Left cardiac atrium (tissue), 4 donors: ENCODE data around the gene RAB4B. TPM values are rescaled to one million over a fixed set of nuclear protein-coding genes. Genes with fewer than 3 reads are reported as not detected.
"Not testable (repeated sequence)": the region's sequence is repeated elsewhere in the genome, so short reads cannot be mapped to it uniquely, and the experiment has no call there.

Experiments used
- ATAC-seq, 2 donors: fragments of 200-7000 bp; cut with Tn5 transposase; one replicate each; pipeline ENCODE4 v1.9.1; 2020; ENCODE audit warnings: mild to moderate bottlenecking in 2 of 2, moderate library complexity in 2 of 2
- DNase-seq: peaks from one replicate; pipeline ENCODE4 v3.0.0-alpha.2; 2020
- intact Hi-C, 2 donors: fragments of 100-400 bp; cut with DNase I; formaldehyde crosslinking; loops; one replicate each; pipeline versions ENCODE4 v1.14.1 to v1.15.1; 2022 to 2023
- total RNA-seq, 2 donors: library from RNA; stranded (reverse); fragmentation: NEBNext Ultra II Directional; extraction: Animal tissue kit (Norgen Biotek cat#: 25700); gene quantifications; one replicate each; pipeline ENCODE4 v1.2.1, GENCODE V29; 2021
- donor health status: DM: no; HTN: yes; CAD: no.
- donor health status: DM: no; HTN: yes; CAD: no; lungs with severe emphysema.
- donor health status: DM: yes; HTN: yes; CAD: no.
- donor health status: Dilated cardiomyopathy.

Gene RAB4B
- total RNA-seq, 2 donors from 2014 or later = 15.9 to 17.5 TPM

DNA sequence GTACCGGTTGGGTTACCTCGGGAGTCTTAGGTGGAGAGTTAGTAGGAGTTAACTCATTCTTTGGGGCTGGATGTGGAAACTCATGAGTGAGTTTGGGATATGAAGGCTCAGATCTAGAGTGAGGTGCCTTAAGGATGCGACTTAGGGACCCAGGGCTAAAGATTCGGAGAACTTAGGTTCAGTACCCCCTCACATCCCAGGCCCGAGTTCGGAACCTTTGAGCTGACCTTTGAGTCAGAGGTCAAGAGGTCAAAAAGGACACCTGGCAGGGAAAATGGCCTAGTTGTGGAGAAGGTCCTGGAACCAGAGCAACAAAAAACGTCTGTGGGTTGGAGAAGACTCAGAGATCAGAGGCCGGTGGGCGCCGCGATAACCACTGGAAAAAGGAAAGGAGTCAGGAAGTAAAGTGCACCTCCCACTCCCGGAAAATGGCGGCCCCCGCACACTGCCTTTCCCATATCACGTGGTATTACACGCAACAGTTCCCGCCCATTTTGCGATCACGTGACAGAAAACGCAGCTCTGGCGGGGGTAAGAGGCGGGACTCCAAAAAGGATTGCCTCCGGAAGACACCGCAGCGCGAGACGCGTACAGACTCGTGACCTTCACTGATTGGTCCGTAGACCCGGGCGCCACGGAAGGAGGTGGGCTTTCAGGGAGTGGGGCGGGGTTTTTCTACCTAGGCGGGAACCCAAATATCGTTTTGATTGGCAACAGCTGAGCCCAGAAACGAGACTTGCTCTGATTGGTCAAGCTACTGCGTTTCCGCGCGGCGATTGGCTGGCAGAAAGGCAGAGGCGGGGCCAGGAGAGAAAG is 27.8 kb upstream of the RAB4B start, which contains the start of gene ACTMAP:
ACTMAP (minus strand) TSS at position 420 of the 816 bp plus-strand sequence. CDS start 674 bp downstream, outside the sequence.
- DNase-seq = peak; percentile 100
- intact Hi-C loops = loop anchor here in 1 of 2 donors (5.0 kb wide), 1 partner anchor 33 kb away; the partner anchor contains the start of genes COQ8B and ITPKC
- peak; percentile 97 for ATAC-seq

DNA sequence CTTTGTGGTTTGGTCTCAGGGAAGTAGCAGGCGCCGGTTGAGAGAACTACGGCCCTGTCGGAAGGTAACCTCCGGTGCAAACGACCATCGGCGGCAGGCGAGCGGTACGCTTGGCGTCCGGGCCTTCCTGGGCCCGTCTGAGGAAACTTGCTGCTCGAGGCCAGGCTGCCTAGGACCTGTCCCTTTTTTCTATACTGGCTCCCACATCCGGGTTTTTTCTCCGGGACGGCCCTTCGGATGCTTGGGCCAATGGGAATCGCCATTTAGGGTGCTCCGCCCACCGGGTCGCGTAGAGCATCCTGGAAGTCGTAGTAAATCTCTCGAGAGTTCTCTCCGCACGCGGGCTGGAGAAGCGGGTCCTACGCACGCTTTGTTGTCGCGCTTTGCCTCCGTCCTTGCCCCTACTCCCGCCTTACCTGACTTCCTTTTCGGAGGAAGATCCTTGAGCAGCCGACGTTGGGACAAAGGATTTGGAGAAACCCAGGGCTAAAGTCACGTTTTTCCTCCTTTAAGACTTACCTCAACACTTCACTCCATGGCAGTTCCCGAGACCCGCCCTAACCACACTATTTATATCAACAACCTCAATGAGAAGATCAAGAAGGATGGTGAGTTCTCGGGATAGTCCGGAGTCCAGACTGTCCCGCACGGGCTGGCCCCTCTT is 27.0 kb upstream of the RAB4B start, which contains the start of gene SNRPA:
SNRPA (plus strand) TSS at position 330 of the 664 bp plus-strand sequence; CDS start at position 536, 206 bp downstream.
- intact Hi-C loops = loop anchor here in 1 of 2 donors (5.0 kb wide), 1 partner anchor 34 kb away; the partner anchor contains the start of genes COQ8B and ITPKC

DNA sequence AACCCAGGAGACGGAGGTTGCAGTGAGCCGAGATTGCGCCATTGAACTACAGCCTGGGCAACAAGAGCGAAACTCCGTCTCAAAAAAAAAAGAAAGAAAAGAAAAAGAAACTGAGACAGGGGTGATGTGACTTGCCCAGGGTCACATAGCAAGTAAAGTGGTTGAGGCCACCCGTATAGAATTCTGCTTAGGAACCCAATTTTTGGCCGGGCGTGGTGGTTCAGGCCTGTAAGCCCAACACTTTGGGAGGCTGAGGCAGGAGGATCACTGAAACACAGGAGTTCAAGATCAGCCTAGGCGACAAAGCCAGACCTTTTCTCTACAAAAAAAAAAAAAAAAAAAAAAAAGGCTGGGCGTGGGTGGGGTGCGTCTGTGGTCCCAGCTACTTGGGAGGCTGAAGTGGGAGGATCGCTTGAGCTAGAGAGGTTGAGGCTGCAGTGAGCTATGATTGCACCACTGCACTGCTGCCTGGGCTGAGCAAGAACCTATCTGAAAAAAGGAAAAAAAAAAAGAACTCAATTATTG is 25.7 kb upstream of the RAB4B start:
- DNase-seq = no peak
- intact Hi-C loops = loop anchor here in 1 of 2 donors (5.0 kb wide), 1 partner anchor 35 kb away; the partner anchor contains the start of genes COQ8B and ITPKC
- no peak for ATAC-seq

More for the DNA sequence above, 27.0 kb upstream of the RAB4B start, which contains the start of gene SNRPA:
- DNase-seq (peak; percentile 98), ATAC-seq (peak; percentile 83 to 91)

DNA sequence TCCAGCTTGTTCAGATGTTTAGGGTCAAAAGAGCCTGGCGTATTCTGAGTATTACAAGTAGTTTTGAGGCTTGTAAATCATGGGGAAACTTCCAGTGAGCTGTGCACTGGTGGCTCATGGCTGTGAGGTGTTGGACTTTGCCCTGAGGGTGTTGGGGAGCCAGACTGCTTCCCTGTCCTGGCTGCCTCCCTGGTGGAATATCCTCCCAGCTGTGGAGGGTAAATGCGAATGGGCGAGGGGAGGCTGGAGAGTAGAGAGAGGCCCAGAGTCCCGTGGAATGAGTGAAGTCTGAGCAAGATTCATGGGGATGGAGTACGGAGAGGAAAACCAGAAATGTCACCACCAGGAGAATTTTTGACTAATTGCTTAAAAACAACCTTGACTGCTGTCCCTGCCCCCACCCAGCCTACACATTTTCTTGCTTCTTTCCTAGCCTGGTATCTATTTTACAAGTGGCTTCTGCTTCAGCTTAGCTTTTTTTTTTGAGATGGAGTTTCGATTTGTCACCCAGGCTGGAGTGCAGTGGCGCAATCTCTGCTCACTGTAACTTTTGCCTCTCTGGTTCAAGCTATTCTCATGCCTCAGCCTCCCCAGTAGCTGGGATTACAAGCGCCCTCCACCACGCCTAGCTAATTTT is 23.3 kb upstream of the RAB4B start:
- no peak for DNase-seq
- no peak for ATAC-seq

DNA sequence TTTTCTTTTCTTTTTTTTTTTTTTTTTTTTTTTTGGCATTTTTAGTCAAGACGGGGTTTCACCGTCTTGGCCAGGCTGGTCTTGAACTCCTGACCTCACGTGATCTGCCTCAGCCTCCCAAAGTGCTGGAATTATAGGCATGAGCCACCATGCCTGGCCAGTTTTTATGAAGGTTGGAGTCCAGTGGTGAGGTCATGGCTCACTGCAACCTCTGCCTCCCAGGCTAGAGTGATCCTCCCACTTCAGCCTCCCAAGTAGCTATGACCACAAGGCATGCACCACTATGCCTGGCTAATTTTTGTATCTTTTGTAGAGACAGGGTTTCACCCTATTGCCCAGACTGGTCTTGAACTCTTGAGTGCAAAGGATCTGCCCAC is 22.8 kb upstream of the RAB4B start:
- DNase-seq (no peak), ATAC-seq (no peak)
- intact Hi-C loops = no loop called here

More for the DNA sequence above, 23.3 kb upstream of the RAB4B start:
- intact Hi-C loops = loop anchor here in 1 of 2 donors (5.0 kb wide), 1 partner anchor 37 kb away; the partner anchor contains the start of genes COQ8B and ITPKC

DNA sequence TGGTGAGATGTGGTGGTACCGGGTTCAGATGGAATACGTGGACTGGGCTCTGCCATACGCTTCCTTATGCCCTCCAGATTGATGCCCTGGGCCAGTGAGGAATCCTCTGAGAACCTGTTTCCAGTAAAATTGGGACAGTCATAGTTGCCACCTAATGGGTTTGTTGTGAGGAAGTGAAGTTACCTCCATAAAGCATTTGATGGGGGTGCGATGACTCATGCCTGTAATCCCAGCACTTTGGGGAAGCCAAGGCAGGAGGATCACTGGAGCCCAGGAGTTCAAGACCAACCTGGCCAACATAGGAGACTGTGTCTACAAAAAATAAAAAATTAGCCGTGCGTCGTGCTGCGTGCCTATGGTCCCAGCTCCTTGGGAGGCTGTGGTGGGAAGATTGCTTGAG is 22.3 kb upstream of the RAB4B start:
- ATAC-seq (no peak), DNase-seq (no peak)
- intact Hi-C loops = no loop called here

DNA sequence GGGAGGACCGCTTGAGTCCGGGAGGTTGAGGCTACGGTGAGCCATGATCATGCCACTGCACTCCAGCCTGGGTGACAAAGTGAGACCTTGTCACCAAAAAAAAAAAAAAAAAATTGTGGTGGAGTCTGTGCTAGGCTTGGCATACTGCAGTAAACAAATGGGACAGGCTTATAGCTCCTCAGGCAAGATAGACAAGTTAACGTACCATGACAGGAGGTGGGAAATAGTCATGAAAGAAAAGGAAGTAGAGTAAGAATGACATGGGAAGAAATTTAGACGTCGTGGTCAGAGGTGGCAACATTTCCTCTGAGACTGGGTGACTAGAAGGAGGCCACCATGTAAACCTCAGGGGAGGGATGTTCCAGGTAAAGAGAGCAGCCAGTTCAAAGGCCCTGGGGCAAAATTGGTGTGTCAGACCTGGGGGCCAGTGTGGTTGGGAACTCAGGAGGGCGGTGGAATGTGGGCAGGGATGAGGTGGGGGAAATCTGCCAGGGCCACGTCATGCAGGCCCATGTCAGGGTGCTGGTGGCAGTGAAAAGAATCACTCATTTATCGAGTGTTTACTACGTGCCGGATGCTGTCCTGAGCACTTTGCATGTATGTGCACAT is 21.4 kb upstream of the RAB4B start:
- intact Hi-C loops = no loop called here
- no peak for ATAC-seq
- DNase-seq = no peak

DNA sequence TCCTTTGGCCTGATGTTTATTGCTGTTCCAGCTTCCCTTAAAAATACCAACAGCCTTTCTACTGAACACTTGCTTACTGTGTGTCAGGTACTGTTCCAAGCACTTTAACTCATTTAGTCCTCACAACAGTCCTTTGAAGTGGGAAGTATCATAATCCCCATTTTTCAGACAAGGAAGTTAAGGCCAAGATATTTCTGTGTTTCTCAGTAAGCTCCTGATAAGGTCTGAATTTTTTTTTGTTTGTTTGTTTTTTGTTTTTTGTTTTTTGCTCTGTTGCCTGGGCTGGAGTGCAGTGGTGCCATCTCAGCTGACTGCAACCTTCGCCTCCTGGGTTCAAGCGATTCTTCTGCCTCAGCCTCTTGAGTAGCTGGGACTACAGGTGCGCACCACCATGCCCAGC is 19.6 kb upstream of the RAB4B start:
- no peak for ATAC-seq
- no peak for DNase-seq
- intact Hi-C loops = no loop called here

DNA sequence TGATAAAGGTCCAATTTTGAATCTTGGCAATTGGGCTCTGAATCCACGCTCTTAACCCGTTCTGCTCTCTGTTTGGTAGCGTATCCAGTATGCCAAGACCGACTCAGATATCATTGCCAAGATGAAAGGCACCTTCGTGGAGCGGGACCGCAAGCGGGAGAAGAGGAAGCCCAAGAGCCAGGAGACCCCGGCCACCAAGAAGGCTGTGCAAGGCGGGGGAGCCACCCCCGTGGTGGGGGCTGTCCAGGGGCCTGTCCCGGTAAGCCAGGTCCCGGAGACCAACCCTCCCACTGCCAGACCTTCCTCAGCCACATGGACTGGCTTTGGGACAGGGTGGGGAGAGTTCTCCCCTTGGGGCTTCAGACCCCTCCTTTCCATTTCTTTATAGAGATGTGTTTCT is 18.7 kb upstream of the RAB4B start:
- intact Hi-C loops = no loop called here

DNA sequence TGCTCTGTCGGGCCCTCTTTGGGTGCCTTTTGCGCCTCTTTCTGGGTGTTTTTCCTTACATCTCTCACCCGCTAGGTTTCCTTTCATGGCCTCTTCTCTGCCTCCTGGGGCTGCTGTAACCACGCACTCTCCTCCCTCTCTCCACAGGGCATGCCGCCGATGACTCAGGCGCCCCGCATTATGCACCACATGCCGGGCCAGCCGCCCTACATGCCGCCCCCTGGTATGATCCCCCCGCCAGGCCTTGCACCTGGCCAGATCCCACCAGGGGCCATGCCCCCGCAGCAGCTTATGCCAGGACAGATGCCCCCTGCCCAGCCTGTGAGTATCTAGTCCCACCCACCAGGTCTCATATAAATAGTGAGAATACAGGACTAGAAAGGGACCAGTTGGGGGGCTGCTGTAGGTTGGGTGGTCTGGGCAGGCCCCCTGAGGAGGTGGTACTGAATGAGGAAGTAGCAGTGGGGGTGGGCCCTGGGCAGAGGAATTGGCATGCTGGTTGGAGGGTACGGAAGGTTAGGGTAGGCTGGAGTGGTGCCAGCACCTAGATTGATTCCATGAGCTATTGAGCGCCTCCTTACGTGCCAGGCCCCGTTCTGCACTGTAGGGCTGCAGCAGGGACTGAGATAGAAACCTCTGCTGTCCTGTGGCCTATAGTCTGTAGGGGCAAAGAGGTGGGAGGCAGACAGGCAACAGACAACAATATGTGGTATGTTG is 15.1 kb upstream of the RAB4B start:
- intact Hi-C loops = no loop called here
- DNase-seq (no peak), ATAC-seq (no peak)

More for the DNA sequence above, 18.7 kb upstream of the RAB4B start:
- no peak for DNase-seq
- no peak for ATAC-seq

DNA sequence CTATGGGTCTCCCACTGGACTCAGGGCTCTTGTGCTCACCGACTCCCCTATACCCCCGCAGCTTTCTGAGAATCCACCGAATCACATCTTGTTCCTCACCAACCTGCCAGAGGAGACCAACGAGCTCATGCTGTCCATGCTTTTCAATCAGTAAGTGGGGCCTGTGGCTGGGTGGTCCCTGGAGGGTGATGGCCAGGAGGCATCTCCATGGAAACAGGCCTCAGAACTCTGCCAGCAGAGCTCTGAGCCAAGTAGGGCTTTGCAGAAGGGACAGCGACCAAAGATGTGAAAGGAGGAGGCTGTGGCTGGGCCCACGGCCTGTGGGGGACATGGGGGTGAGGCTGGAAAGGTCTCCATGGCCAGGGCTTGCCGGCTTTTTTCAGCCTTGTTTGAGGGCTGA is 14.5 kb upstream of the RAB4B start:
- no peak for DNase-seq

DNA sequence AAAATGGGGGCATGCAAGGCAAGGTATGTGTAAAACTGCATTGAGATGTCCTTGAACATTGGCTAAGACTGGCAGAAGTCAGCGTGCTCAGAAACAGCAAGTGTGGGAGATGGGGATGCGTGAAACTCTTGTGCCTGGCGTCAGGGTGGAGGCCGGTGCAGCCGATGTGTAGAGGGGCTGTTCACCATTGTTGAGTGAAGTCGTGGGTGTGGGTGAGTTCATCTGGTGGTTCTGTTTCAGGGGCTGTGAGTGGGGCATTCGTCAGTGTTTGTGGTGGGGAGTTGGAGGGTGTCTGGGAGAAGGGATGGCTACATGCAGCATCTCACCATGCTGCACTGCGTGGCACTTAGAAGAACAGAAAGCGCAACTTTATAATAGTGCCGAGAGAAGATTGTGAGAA is 14.1 kb upstream of the RAB4B start:
- no peak for ATAC-seq
- no peak for DNase-seq
- intact Hi-C loops = no loop called here

More for the DNA sequence above, 14.5 kb upstream of the RAB4B start:
- intact Hi-C loops = no loop called here
- no peak for ATAC-seq

DNA sequence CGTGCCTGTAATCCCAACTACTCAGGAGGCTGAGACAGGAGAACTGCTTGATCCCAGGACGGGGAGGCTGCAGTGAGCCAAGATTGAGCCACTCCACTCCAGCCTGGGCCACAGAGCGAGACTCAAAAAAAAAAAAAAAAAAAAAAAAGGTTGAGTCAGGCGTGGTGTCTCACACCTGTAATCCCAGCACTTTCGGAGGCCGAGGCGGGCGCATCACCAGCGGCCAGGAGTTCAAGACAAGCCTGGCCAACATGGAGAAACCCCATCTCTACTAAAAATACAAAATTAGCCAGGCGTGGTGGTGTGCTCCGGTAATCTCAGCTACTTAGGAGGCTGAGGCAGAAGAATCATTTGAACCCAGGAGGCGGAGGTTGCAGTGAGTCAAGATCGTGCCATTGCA is 11.7 kb upstream of the RAB4B start:
- ATAC-seq, intact Hi-C loops, DNase-seq: not testable (repeated sequence)

DNA sequence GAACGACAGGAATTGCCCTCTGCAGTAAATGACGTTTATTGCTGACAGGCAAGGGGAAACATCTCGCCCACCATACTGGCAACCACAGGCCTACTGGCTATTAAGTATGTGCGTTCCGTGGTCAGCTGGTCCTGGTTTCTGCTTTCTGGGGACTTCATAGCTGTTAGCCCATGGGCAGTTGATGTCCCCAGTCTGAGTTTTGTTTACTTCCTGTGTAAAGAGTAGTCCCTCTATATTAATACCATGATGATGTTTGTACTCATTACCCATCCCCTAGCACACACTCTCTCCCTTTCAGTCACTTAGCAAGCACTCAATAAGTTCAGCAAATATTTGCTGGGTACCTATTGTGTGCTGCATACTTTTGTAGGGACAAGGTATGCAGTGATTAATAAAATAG is 9.2 kb upstream of the RAB4B start:
- DNase-seq (no peak), ATAC-seq (no peak)
- intact Hi-C loops = no loop called here

DNA sequence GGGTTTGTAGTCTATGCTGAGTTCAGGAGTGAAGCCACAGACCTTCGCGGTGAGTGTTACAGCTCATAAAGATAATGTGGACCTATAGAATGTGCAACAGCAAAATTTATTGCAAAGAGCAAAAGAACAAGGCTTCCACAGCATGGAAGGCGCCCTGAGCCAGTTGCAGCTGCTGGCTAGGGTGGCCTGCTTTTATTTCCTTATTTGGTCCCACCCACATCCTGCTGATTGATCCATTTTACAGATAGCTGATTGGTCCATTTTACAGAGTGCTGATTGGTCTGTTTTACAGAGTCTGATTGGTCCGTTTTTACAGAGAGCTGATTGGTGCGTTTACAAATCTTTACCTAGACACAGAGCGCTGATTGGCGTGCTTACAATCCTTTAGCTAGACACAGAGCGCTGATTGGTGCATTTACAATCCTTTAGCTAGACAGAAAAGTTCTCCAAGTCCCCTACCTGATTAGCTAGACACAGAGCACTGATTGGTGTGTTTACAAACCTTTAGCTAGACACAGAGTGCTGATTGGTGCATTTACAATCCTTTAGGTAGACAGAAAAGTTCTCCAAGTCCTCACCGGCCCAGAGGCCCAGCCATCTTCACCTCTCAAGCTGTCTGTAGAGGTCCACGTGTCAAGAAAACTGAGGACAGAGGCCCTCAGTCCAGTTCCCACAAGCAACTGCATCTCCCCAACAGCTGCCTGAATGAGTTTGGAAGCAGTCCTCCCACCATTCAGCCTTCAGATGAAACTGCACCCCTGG is 6.8 kb upstream of the RAB4B start:
- ATAC-seq, DNase-seq, intact Hi-C loops: not testable (repeated sequence)

DNA sequence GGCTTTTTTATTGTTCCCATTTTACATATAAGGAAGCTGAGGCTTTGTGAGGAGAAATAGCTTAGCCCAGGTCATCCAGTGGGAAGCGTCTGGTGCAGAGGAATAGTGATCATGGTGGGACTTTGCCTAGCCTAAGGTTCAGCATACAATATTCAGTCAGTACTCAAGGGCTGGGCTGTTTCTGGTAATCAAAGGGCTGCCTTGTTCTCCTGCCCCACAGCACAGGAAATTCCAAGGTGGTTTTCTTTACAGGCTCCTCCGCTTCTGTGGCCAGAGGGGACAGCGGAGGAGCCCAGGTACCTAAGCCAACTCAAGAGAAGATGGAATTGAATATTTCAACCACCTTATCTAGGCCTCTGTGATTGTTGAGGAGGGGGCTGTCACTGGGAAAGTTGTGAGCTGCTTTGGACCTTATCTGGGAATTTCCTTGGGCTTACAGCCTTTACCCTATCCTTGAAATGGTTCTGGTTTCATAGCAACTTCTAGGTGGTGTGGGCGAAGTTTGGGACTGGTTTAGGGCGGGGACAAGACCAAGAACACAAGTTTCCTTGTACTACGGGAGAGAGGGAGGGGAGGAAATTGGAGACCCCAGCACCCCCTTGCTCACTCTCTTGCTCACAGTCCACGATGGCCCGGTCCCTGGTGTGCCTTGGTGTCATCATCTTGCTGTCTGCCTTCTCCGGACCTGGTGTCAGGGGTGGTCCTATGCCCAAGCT is 3.0 kb upstream of the RAB4B start, which contains the start of gene MIA:
MIA (plus strand) TSS at position 606 of the 716 bp plus-strand sequence; CDS start at position 628, 22 bp downstream.
- ATAC-seq = no peak
- no peak for DNase-seq
- intact Hi-C loops = no loop called here

DNA sequence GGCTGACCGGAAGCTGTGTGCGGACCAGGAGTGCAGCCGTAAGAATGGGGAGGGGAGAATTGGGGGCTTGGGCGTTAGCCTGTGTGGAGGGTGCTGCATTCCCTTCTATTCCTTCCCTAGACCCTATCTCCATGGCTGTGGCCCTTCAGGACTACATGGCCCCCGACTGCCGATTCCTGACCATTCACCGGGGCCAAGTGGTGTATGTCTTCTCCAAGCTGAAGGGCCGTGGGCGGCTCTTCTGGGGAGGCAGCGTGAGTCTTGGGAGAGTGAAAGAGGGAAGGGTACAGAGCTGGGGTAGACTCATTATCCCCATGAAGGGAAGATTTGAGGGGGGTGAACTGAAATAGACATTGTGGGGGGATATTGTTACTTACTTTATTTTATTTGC is 2.4 kb upstream of the RAB4B start:
- intact Hi-C loops = no loop called here
- DNase-seq (no peak), ATAC-seq (no peak)
